Myocyte (in vitro differentiated cells): Measurements from ENCODE around the gene FAHD2A. TPM values are rescaled to one million over a fixed set of nuclear protein-coding genes. Genes with fewer than 3 reads are reported as not detected.
"Not testable (repeated sequence)": the region's sequence is repeated elsewhere in the genome, so short reads cannot be mapped to it uniquely, and the experiment has no call there.

ENCODE experiments used
- DNase-seq: peaks from one replicate; pipeline ENCODE4 v3.0.0-alpha.2; 2012; ENCODE audit warnings: low read depth
- total RNA-seq: library from RNA; depleted of rRNA; stranded (reverse); fragments of >200 nt; gene quantifications from 2 replicates; pipeline ENCODE4 v1.2.3, GENCODE V29; 2014

Gene FAHD2A
- total RNA-seq, 1 donor from 2014 or later = 35.1 TPM

DNA sequence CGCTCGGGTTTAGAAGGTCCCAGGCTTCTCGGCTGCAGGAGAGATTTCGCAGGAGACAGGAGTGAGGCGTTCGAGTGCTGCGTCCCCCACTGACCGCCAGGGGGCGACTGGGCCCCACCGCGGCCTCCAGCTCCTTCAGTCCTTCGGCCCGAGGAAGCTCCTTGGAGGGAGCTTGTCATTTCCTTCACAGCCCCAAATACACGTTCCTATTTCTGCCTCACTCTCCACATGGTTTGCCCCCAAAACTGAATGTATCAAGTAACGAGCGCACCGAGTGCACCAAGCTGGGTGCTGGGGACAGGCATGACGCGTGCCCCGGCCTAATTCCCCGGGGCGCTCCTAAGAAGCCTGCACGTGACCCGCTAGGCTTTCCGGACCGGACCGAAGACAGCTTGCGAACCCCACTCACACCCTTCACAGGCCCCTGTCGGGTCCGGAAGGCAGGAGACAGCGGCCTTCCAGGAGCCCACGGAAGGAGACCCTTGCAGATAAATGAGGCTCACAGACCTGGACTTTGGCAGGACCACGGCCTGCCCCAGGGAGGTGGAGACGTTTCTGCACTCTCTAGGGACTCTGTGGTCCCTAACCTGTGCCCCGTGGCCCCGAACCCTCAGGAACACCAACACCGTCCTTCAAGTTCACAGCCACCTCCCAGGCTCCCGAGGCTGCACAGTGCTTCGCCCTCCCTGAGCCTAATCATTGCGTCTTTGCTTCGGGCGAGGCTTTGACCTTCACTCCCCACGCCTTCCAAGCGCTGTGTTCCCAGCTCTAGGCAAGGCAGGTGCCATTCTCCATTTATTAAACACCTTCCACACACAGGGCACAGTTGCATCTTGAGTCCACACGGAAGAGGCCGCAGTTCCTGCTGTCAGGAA, 13.0 kb upstream of the FAHD2A start:
- DNase-seq = peak; percentile 62

DNA sequence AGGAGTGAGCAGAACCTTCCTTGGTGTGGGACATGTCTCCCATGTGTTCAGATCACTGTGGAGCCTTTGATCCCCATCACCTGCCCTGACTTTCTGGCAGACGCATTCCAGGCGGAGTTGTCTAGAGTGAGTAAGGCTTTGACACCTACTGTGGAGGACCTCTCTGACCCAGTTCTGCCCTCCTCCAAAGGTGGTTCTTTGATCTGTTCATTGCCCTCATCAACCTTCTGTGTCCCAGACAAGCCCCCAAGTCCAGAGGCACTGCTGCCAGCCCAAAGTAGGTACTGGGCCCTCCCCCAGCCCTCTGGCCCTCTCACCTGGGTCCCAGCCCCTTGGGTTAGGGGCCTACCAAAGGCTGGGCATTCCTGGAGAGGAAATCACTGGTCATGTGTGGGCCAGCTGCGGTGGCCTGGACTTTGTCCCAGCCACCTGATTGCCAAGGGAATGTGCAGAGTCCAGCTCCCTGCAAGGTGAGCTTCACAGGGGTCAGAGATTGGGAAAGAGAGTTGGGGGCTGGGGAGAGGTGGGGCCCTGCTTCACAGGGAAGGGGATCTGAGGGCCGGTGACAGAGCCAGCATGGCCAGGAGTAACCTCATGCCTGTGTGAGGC, 12.1 kb upstream of the FAHD2A start:
- DNase-seq = no peak

DNA sequence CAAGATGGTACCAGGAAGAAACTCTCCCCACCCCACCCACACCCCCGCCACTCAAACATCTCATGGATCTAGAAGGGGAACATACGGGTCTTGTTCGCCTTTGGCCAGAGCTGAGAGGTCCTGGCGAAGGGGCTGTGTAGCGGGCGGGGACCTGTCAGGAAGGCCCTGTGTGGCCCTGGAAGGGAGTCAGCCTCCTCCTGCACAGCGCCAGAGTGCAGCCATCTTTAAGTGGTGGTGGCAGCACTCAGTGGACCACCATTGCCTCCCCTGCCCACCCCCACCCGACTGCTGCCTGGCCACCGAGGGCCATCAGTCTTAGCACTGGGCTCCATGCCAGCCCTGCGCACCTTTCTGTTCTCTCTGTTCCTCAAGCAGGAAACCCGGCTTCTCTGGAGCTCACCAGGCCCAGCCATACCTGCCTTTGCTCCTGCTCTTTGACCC, 11.6 kb upstream of the FAHD2A start:
- DNase-seq = no peak

DNA sequence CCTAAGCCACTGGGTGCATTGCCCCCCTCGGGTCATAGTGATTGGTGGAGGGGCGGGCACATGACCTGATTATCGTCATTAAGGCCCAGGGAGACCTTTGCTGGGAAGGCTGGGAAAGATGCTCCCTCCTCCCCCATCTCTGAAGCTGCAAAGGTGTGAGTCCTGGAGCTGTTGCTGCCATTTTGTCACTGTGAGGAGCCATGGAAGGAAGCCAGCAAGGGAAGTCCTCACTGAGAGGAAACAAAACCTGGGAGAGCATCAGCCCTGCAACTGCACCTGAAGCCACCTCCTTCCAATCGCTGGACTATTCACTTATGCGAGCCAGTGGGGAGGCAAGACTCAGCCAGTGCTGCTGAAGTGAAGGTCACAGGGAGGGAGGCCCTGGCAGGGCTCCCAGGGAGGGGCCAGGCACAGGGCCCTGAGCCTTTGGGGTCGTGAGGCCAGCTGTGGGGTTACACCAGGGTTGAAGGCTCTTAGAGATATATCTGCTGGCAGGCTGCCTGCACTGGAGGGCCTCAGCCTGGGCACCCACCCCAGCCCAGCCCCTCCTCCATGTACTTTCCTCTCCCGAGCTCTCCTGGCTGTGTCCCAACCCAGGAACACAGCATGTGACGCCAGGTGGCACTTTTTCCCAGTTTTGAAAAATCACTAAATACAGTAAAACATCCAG, 10.7 kb upstream of the FAHD2A start:
- no peak for DNase-seq

DNA sequence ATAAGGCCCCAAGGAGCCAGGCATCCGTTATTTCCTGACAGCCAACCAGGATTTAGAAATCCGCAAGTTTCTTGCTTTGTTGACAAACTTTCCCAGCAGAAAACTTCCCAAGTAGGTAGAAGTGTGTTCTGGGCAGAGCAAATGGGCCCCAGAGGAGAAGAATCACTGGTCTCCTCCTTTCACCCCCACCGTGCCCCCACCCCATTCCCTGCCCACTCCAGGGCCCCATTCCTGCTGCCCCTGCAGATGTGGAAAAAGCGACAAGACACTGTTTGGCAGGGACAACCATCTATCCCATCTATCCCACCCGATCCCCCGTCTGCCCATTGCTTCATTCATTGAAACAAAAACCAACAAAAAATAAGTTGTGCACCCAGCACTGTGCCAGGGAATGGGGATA, 10.2 kb upstream of the FAHD2A start:
- no peak for DNase-seq

DNA sequence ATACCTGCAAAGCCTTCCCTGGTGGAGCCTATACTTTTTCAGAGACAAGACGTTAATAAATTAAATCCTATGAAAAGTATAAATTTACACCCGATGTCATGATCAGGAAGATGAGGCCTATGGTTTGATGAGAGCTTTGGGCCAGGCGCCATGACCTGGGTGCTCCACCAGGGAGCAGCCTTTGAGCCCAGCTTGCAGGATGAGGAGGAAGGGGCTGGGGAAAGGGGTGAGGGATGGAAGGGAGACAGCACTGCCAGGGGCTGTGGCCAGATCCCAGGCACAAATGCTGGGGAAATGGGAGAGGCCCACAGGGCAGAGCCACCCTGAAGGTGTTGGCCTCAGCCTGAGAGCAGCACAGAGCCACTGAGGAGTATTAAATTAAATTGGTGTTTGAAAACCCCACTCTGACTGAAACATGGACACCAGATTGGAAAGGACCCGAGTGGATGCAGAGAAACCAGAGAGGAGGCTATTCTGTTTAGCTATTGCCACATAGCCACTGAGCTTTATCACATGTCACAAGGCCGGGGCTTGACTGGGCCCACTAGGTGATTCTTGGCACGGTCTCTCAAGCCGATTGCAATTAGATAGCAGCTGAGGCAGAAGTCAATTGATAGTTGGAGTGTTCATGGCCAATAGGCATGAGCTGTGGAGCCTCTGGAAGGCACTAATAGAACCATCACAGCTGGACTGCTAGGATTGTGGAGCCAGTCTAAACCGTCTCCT, 9.6 kb upstream of the FAHD2A start:
- DNase-seq = no peak

DNA sequence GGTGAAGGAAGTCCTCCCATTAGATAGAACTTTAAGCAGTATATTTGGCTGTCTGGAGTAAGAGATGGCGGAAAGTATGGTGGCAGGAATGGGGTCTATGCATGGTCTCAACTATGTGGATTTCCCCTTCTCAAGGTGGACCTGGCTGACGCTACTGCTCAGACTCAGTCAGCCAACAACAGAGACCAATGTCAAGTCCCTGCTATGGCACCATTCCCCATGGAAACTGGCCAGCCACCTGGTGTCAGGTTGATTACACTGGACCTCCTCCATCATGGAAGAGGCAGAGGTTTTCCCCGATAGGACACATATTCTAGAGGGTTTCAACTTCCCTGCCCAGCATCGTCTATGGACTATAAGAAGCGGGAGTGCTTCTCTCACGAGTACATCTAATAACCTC, 8.6 kb upstream of the FAHD2A start:
- DNase-seq = no peak

DNA sequence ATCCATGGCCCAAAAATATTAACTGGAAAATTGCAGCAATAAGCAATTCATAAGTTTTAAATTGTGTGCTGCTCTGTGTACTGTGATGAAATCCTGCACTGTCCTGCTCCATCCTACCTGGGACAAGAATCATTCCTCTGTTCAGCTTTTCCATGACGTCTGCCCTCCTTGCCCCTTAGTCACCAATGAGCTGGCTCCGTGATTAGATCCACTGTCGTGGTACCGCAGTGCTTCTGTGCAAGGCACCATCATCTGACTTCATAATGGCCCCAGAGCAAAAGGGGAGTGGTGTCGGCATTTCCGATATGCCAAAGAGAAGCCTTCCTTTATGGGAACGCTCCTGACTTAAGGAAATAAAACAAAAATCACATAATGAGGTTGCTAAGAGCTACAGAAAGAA, 3.4 kb upstream of the FAHD2A start:
- DNase-seq = no peak

DNA sequence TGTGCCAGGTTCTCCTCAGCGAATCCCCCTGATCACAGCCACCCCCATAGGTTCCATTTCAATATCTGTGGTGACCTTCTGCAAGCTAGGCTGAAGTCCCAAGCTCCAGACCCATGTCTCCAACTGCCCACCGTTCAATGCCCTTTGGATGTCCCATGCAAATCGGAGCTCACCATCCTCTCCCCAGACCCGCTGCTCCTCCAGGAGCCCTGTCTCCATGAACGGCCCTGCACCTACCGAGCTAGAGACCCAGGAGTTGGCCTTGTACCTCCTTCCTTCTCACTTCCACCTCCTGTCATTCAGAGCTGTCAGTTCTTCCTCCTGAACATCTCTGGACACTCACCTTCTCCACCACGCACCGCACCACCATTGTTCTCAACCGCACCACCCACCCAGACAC, 1.0 kb upstream of the FAHD2A start:
- no peak for DNase-seq

DNA sequence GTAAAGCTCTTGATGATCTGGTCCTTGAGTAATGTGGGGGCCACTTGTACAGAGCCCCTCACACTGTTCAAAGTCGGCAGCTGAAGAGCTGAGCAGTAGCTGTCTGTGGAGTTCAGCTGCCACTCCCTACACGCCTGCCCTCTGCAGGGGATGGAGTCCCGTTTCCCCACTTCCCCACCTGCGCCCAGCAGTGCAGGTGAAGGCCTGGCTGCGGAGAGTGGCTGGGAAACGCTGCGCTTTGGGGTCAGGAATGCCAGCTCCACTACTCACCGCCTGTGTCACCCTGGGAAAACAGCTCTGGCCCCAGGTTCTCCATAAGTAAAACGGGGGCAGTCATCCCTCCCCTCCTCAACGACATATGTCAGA, 521 bp upstream of the FAHD2A start:
- DNase-seq = not testable (repeated sequence)

DNA sequence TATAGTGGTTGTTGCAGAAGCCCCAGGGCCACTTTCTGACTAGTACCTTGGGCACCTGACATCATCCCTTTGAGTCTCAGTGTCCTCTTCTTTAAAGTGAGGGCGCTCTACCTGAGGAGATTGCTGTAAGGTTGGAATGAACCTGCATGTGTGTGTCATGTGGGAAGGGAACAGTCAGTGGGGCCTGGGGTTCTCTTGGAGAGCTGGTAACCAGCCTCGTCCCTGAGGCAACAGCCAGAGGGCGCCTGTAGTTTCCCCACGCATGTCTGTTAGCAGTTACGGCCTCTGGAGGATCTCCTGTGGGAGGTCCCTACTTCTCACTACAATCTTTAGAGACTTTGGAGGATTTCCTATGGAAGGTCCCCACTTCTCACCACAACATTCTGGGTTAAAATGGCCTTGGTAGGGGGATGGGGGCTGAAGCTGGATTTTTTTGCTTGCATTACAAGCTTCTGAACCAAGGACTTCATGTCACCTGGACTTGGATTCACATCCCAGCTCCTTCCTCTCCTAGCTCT, 755 bp downstream of the FAHD2A start:
- peak; percentile 50 for DNase-seq

DNA sequence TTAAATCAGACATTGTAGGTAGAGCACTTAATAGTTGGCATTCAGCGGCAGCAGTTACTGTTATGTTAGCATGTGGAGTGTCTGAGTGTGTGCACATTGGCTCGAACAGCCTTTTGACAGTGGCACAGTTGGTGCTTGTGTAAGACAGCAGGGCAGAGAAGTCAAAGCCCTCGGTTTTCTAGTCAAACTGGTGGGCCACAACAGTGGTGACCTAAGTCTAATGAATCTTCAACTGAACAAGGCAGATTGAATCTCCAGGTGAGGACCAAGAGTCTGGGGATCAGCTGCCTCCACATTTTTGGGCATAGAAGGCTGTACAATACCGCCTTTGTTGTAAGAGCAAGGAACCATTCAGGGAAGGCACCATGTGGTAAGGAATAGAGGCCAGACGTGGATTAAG, 1.3 kb downstream of the FAHD2A start:
- not testable (repeated sequence) for DNase-seq

DNA sequence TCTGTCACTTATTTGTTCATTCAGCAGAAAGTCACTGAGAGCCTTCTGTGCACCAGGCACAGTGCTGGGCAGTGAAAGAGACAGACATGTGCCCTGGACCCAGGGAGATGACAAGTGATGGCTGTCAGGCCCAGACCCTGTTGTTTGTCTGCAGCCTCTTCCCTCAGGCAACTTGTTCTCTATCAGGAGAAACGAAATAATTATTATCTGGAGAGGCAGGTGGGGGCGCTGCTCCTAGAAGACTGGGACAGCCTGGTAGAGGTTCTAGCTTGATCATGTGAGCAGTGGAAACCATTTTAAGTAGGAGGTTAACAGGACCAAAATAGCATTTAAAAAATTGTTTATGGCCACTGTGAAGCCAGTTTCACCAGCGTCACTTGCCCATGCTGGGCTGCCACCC, 2.2 kb downstream of the FAHD2A start:
- not testable (repeated sequence) for DNase-seq

DNA sequence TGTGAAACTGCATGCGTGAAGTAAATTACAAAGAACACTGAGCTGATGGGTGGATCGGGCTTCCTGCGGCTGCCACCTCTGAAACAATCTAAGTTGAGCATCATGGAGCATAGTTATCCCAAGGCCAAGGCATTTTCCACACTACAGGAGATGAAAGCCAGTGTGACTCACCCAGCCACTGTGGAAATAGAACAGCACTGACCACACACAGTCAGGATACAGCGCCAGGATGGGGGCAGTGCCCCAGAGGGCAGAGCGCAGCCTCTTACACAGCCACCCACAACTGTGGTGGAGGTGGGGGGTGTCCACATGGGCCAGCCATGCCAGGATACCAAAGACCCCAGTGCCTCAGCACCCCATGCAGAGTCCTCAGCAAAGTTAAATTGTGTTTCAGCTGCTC, 8.7 kb downstream of the FAHD2A start:
- peak; percentile 66 for DNase-seq

DNA sequence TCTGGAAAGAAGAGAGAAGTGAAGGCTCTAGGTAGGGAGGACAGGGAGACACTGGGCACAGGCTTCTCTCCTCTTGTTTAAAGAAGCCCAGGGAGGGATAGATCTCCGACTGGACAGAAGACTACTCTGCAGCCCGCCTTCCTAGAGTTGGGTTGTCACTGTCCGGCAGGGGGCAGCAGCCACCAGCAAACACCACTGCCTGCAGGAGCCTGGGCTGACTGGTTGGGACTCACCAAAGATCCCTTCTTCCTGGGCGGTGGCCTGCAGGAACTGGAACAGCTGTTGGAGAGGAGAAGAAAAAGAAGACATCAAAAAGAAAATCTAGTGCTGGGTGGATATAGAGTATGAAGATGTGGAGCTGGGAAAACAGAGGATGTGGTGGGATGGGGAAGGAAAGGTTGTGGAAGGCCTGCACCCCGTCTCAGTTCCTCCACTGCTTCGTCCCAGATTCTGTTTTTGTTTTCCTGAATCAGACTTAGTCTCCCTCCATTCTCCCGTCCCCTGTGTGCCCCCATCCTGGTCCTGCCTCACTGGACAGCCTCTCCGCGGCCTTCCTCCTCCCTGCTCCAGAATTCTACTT, 11.6 kb downstream of the FAHD2A start:
- DNase-seq = peak; percentile 91

DNA sequence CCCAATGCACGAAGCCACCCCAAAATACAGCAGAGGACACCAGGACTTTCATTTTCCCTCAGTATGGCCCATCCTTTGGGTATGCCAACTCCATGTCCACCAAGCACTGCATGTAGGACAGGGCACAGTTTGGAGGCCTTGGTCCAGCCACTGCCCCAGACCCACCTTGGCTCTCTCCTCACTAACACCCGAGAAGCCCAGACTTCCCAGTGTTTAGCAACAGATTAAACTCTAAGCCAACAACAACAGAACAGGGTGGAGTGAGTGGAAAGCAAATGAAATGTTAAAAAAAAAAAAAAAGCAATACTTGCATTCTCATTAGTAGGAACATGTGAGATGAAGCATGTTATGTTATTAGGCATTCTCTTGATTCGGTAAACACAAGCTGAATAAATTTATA, 12.6 kb downstream of the FAHD2A start:
- DNase-seq = not testable (repeated sequence)

DNA sequence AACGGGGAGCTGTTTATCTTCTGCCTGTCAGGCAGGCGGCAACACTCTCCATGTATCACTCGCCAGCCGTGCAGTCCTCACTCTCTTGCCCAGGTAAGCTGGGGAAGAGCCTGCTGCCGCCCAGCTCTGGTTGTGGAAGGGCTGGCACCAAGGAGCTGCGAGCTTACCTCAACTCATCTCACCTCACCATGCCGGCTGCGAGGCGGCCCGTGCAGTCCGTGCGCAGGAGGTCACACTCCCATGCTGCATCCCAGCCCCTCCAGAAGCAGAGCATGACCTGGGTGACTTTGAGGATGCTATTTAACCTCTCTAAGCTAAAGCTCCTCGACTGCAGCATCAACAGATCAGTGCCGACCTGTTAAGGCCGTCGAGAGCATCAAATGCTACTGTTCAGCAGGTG, 13.1 kb downstream of the FAHD2A start:
- DNase-seq = not testable (repeated sequence)

DNA sequence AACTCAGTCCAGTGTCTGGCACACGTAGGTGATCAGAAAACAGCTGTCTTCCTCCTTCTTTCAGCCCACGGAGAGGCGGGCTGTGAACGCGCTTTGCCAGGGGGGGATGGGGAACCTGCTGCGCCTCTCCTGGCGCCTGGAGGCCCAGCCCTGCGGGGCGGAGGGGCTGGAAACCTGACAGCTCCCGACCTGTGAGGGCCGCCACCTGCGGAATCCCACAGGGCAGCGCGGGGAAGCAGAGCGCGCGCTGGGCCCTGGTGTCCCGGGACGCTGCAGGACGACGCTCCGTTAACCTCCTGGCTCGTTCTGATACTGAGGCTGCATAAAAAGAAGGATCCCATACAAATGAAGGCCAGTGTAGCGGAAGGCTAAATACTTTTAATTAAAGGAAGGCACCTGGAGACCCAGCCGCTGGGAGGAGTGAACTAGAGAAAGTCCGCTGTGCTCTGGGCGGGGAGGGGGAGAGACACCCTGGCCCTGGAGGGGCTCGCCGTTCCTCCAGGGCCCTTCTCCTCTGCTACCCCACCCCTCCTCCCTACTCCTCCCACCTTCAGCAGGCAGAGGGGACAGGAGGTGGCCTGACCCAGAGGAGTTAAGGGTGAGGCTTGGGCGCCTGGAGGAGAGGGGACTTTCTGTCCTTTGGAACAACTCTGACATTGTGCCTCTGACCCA, 24.8 kb downstream of the FAHD2A start:
- DNase-seq = not testable (repeated sequence)

DNA sequence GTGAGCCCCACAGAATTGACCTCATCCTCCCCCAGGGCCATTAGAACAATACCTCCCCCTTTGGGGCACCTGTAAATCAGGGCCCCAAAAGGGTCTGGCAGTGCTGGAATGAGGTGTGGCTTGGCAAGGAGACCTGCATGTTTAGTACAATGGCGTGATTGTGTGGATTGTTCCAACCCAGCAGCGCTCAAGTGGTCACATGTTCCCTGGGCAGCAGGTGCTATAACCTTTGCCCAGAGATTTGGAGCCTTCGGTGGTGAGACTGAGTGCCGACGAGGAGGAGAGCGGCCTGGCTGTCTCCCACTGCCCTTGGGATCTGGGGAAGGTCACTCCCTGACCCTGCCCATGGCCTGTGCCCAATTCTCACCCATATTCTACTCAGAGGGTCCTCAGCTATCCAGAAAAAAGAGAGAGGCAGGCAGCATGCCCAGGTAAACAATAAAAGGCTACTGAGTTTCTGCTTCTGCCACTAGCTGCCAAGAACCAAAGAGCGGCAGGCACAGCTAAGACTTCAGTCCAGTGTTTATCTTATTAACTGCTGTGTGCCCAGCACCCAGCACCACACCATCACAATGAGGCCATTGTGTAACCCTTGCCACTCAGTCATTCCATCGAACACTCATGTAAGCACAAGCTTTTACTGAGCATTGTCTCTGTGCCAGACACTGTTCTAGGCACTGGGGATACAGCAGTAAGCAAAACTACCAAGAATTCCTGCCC, 27.4 kb downstream of the FAHD2A start:
- not testable (repeated sequence) for DNase-seq

DNA sequence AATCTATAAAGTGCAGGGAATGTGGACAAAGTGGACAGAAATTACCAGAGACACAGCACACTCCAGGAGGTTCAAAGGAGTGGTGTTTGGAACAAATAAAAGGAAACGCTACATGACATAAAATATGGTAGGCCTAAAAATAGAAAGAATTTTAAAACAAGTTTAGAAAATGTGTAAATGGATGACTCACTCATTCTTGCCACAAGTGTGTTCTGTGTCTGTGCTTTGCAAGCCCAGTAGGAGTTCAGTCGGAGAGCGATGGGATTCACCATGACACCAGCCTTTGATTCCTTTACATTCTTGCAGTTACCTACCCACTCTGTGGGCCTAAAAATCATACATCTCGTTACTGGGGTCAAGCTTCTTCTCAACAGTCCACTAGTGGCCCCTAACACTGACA, 30.9 kb downstream of the FAHD2A start:
- not testable (repeated sequence) for DNase-seq
